ENCODE measurements around the gene PDIA5. TPM values are rescaled to one million over a fixed set of nuclear protein-coding genes. Genes with fewer than 3 reads are reported as not detected.

Gene PDIA5
- total RNA-seq, 1 experiment from 2014 or later = 53.6 TPM

GRCh38 chr3:123064914-123065313 lies 1.9 kb upstream of the PDIA5 start:
- ATAC-seq (no peak), DNase-seq (ENCODE audit: low read depth, low spot score) (no peak)
- H3K4me1 ChIP-seq (ENCODE audit: control insufficient read depth, insufficient read depth, low read length) = peaks cover 13% of the 10 kb centered on the region
- in situ Hi-C loops (cut with HindIII; ENCODE audit: low pct_unique_long_range_greater_than_20kb, low sequenced_read_pairs) (no loop called here), intact Hi-C loops (cut with micrococcal nuclease; ENCODE audit: unreplicated experiment) (no loop called here)
- H3K4me3 ChIP-seq (ENCODE audit: low read depth in 2 of 2, low read length in 2 of 2) = no peak overlapping the region
- no peak for TF ChIP-seq SIN3A (IDR thresholded peaks at IDR 0.05; ENCODE audit: borderline replicate concordance, insufficient read depth, low read depth, low read length)
- no peaks in the 10 kb centered on the region for H3K36me3 ChIP-seq (ENCODE audit: control insufficient read depth, insufficient read depth, low read length)
- no peaks in the 10 kb centered on the region for H3K9me3 ChIP-seq (ENCODE audit: control insufficient read depth, insufficient read depth, low read depth, low read length)
- no peak overlapping the region for H3K27ac ChIP-seq (ENCODE audit: low read length)
- no peaks in the 10 kb centered on the region for H3K27me3 ChIP-seq (ENCODE audit: control insufficient read depth, insufficient read depth, low read length)
- CTCF ChIA-PET = no interaction called here
- POLR2A ChIA-PET = no interaction called here
- no TSS peak for BruUV-seq (replicated peaks)

GRCh38 chr3:123066599-123066895 lies 278 bp upstream of the PDIA5 start:
- no TSS peak for BruUV-seq (replicated peaks)
- Histone ChIP-seq H3K27me3 (ENCODE audit: control insufficient read depth, insufficient read depth, low read length) (no peaks in the 10 kb centered on the region), H3K27ac (ENCODE audit: low read length) (peak overlapping the region; percentile 10; the same call in 1 of the 2 replicates), H3K4me3 (ENCODE audit: low read depth in 2 of 2, low read length in 2 of 2) (peak overlapping the region; percentile 84 to 92), H3K4me1 (ENCODE audit: control insufficient read depth, insufficient read depth, low read length) (peaks cover 28% of the 10 kb centered on the region), H3K36me3 (ENCODE audit: control insufficient read depth, insufficient read depth, low read length) (no peaks in the 10 kb centered on the region), H3K9me3 (ENCODE audit: control insufficient read depth, insufficient read depth, low read depth, low read length) (no peaks in the 10 kb centered on the region)
- DNase-seq (ENCODE audit: low read depth, low spot score) (no peak), ATAC-seq (peak; percentile 32; the same call in 1 of the 2 replicates)
- intact Hi-C loops (cut with micrococcal nuclease; ENCODE audit: unreplicated experiment) = no loop called here
- no peak for TF ChIP-seq REST (IDR thresholded peaks at IDR 0.05; ENCODE audit: insufficient read depth in 1 of 2, low read depth in 2 of 2, low read length in 1 of 2)
- no peak for TF ChIP-seq SIN3A (IDR thresholded peaks at IDR 0.05; ENCODE audit: borderline replicate concordance, insufficient read depth, low read depth, low read length)
- no peak for TF ChIP-seq POLR2AphosphoS5 (IDR thresholded peaks at IDR 0.05; ENCODE audit: low read depth, low read length)
- no peak for TF ChIP-seq TCF7L2 (IDR thresholded peaks at IDR 0.05; ENCODE audit: low read depth, low read length)
- TF ChIP-seq, protein P1, sequence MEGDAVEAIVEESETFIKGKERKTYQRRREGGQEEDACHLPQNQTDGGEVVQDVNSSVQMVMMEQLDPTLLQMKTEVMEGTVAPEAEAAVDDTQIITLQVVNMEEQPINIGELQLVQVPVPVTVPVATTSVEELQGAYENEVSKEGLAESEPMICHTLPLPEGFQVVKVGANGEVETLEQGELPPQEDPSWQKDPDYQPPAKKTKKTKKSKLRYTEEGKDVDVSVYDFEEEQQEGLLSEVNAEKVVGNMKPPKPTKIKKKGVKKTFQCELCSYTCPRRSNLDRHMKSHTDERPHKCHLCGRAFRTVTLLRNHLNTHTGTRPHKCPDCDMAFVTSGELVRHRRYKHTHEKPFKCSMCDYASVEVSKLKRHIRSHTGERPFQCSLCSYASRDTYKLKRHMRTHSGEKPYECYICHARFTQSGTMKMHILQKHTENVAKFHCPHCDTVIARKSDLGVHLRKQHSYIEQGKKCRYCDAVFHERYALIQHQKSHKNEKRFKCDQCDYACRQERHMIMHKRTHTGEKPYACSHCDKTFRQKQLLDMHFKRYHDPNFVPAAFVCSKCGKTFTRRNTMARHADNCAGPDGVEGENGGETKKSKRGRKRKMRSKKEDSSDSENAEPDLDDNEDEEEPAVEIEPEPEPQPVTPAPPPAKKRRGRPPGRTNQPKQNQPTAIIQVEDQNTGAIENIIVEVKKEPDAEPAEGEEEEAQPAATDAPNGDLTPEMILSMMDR (IDR thresholded peaks at IDR 0.05) = no peak
- in situ Hi-C loops (cut with HindIII; ENCODE audit: low pct_unique_long_range_greater_than_20kb, low sequenced_read_pairs) = no loop called here
- CTCF ChIA-PET = interaction anchor here (0.6 to 1.1 kb wide), 3 partner anchors 36 to 470 kb away, joined by 3 to 10 read pairs (median 3); partner anchors contain the start of gene SEMA5B
- POLR2A ChIA-PET = interaction anchor here (0.6 to 0.8 kb wide), 8 partner anchors 9 to 1026 kb away, joined by 3 to 9 read pairs (median 4); no protein-coding TSS in a partner anchor
